ENCODE results near the gene VPS35. TPM values are rescaled to one million over a fixed set of nuclear protein-coding genes. Genes with fewer than 3 reads are reported as not detected.

VPS35 gene
- total RNA-seq, 1 experiment from 2014 or later = 159 TPM

- no peak for DNase-seq (ENCODE audit: low read depth)
These were observed 75.0 kb downstream of the VPS35 start for GRCh38 chr16:46614006-46614405.

- no peak for DNase-seq (ENCODE audit: low read depth)
These were observed 75.6 kb downstream of the VPS35 start for GRCh38 chr16:46613352-46613751.

DNA sequence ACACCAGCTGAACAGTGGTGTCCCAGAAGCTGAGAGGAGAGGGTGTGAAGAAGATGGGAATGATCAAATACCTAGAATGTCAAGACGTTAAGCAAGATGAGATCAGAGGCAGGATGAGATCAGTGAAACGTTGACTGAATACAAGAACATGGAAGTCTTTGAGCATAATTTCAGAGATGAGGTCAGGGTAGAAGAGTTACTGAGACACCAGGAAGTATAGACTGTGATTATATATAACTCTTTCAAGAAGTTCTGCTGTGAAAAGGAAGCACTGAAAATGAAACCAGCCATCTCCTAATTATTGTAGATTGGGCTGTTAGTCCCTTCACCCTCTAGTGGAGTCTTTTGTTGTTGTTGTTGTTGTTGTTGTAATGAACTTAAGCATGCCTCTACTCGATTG lies 76.9 kb downstream of the VPS35 start:
- no peak for DNase-seq (ENCODE audit: low read depth)

- peak; percentile 45 for DNase-seq (ENCODE audit: low read depth)
These were observed 81.4 kb downstream of the VPS35 start for GRCh38 chr16:46607529-46607928.

- DNase-seq (ENCODE audit: low read depth) = no peak
These were observed 82.7 kb downstream of the VPS35 start for GRCh38 chr16:46606231-46606630.

Other genes starting within 250 kb of the VPS35 start
- gene SHCBP1, start 67.8 kb downstream of the VPS35 start, total RNA-seq (2014; rRNA removed; shearing (Covaris generic)) = 56.6 and 61.0 TPM in 2 replicates
- gene ORC6, start 481 bp upstream of the VPS35 start, total RNA-seq (2014; rRNA removed; shearing (Covaris generic)) = 33.3 and 53.0 TPM in 2 replicates
- gene MYLK3, start 59.2 kb upstream of the VPS35 start, total RNA-seq (2014; rRNA removed; shearing (Covaris generic)) = under 0.01 TPM in 1 of 2 replicates, not detected in the other
- 10.8 and 11.8 TPM in 2 replicates for gene C16orf87, start 142.0 kb upstream of the VPS35 start, total RNA-seq (2014; rRNA removed; shearing (Covaris generic))
- 6.8 and 8.3 TPM in 2 replicates for gene GPT2, start 195.2 kb upstream of the VPS35 start, total RNA-seq (2014; rRNA removed; shearing (Covaris generic))